K562 (cell line): ENCODE data around the gene CCDC200.
"Not testable (repeated sequence)": the region's sequence is repeated elsewhere in the genome, so short reads cannot be mapped to it uniquely, and the experiment has no call there.

ENCODE experiments used
- C11orf30 ChIP-seq: fragments of 450-650 bp; IDR thresholded peaks from 2 replicates; pipeline ENCODE4 v1.6.1; 2016; ENCODE audit warnings: low read depth, mild to moderate bottlenecking
- HDAC1 ChIP-seq, 2 experiments: fragments of 450-650 bp; IDR thresholded peaks; 2 replicates each; pipeline ENCODE4 v1.6.1; 2016 to 2017; ENCODE audit warnings: inconsistent platforms in 1 of 2, mild to moderate bottlenecking in 1 of 2, moderate library complexity in 1 of 2

GRCh38 chr17:43228020-43228782 is at the start of gene CCDC200:
- not testable (repeated sequence) for TF ChIP-seq C11orf30; HDAC1 (IDR thresholded peaks at IDR 0.05)
